Astrocyte of the hippocampus (primary cell): Measurements from ENCODE around the gene S100B.
"Not testable (repeated sequence)": the region's sequence is repeated elsewhere in the genome, so short reads cannot be mapped to it uniquely, and the experiment has no call there.

Source experiments
- DNase-seq: peaks from one replicate; pipeline ENCODE4 v3.0.0; 2011; ENCODE audit warnings: low read depth, low spot score

S100B gene

GRCh38 chr21:46604975-46605766, at the start of gene S100B:
TSS of gene S100B (minus strand) at chr21:46605082. CDS start at chr21:46602415, 2,667 bp downstream.
- peak; percentile 43 for DNase-seq

- DNase-seq = no peak
Observed at GRCh38 chr21:46651121-46651520, 46.2 kb upstream of the S100B start.

- DNase-seq = no peak
Observed at GRCh38 chr21:46650476-46651098, 45.7 kb upstream of the S100B start.

DNA sequence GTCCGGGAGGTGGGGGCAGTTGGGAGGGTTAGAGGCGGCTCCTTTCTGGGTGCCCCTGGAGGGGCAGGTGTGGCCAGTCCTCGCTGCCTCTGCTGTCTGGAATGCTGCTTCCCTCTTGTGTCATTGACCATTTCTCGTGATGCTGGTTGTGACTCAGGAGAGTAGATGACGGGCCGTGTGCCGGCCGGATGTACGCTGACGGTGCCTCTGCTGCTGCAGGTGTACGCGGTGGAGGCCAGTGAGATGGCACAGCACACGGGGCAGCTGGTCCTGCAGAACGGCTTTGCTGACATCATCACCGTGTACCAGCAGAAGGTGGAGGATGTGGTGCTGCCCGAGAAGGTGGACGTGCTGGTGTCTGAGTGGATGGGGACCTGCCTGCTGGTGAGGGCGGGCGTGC, 44.5 kb upstream of the S100B start:
- no peak for DNase-seq

DNA sequence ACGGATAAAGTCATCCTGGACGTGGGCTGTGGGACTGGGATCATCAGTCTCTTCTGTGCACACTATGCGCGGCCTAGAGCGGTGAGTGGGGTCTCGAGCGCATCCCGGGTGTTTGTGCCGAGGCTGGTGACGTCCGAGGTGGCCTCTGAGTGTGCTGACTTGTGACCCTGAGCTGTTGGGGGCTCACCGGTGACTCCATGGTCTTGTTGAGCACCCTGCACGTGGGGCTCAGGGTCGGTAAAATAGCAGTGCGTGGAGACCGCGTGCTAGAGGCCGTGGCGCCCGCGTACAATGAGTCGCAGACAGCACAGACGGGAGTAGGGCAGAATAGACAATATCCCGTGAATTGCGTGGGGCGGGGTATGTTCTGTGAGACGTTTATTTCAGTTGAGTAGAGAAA, 43.7 kb upstream of the S100B start:
- DNase-seq = no peak

DNA sequence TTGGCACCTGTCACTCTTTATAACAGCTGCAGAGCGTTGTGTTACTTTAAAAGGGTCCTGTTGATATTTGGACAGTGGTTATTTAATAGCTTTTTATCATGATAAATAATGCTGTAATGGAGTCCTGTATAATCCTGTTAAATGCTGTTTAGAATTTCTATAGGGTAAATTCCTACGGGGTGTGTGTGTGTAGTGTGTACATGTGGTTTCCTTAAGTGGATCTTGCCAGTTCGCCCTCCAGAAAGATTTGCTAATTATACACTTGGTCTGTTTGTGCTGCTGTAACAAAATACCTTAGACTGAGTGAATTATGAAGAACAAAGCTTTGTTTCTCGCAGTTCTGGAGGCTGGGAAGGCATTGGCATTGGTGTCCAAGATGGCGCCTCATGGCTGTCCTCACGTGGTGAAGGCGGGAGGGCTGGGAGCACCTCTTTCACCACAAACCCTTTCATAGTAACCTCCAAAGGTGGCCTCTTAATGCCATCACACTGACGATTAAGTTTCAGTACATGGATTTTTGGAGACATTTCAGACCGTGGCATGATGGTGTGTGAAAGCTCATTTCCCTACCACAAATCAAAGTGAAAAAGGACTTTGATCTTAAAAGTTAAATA, 41.8 kb upstream of the S100B start:
- DNase-seq = no peak

- no peak for DNase-seq
Observed at GRCh38 chr21:46645840-46646239, 41.0 kb upstream of the S100B start.

DNA sequence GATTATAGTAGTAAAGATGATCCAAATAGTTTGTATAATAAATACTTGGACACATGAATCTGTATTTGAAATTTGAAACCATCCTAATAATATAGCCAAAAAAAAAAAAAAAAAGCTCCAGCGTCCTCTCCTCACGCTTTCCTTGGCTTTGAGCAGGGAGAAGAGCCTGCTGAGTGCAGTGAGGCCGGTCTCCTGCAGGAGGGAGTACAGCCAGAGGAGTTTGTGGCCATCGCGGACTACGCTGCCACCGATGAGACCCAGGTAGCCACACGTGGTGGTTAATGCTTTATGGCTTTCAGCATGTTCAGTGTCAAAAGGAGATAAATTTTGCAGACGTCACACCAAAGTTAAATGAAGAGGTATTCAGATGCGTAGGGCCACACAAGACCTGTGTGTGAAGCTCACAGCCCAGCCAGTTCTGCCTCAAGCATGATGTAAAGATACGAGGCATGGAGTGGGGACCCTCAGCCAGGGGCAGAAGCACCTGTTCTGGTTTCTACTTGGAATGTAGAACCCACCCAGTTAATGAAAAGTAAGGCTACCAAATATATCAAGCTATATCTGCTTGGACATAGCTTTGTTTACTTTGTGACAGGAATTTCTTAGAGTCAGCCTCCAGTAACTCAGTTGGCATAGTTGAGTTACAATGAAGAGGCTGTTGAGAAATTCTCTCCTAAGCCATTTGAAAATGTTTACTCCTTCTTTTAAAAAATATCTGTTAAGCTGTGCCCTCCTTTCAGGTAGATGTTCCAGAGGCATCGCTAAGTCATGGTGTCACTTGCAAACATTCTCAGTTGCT, 38.7 kb upstream of the S100B start:
- DNase-seq = no peak

- DNase-seq = peak; percentile 48
Observed at GRCh38 chr21:46641656-46642055, 36.8 kb upstream of the S100B start.

- DNase-seq = peak; percentile 36
Observed at GRCh38 chr21:46639489-46640386, 34.9 kb upstream of the S100B start.

DNA sequence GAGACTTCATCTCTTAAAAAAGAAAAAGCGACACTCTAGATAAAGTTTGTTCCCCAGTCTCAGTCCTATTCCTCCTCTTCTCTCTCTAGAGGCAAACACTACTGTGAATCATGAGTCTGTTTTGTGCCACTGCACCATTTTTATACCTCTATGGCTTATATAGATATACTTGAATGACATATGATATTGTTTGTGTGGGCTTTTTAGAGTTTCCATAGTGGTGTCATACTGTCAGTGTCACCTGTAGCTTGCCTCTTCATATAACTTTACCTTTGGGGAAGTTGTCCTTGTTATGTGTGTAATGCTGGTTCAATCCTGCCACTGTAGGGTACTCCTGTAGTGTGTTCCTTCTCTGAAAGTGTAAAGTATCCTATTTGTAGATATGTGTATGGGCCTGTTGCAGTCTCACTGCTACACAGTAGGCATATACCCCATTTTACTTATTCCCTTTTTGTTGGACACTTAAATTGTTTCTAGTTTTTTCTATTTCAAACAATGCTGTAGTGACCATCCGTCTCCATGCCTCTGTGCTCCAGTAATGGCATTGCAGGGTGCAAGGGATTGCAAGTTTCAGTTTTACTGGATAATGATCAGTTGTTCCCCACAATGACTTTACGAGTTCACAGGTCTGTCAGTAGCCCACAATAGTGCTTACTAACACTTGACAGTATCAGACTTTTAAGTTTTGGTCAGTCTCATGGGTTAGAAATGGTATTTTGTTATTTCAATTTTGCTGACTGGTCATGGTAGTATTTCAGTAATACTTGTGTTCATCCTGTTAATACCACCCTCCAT, 33.3 kb upstream of the S100B start:
- no peak for DNase-seq

DNA sequence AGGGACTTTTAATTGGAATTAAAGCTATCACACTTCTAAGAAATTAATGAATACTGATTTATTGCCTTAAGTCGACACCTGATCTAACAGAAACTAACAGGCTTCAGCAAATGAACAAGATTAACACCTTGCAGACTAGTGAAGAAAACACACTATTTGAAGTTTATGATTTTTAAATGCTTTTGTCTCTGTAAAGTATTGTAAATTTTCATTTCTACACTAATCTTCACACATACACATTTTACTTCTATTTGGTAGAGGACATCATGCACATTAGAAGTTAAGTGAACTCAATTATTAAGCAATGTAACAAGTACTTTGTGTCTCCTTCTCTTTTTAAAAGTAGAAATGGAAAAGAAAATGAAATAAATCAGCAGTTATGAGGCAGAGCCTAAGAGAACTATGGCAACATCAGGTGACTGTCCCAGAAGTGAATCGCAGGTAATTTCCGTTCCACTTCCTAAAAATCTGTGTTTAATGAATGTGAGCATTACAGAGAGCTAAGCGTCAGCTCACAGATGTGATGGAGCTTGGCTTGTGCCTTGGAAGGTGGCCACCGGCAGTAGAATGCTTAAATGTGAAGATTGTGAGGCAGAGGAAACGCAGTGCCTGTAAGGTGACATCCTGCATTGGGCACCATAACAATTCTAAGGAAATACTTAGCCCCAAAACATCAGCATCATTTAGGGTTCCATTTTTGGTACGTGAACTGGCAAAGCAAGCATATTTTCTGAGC, 31.8 kb upstream of the S100B start:
- no peak for DNase-seq

- DNase-seq = no peak
Observed at GRCh38 chr21:46636181-46636512, 31.3 kb upstream of the S100B start.

- DNase-seq = peak; percentile 99
Observed at GRCh38 chr21:46635324-46636180, 30.7 kb upstream of the S100B start, which contains the start of gene PRMT2. TSS of gene PRMT2 (plus strand) at chr21:46635674. CDS start at chr21:46636952, 1,278 bp downstream.

- DNase-seq = peak; percentile 92
Observed at GRCh38 chr21:46634966-46635323, 30.1 kb upstream of the S100B start.

GRCh38 chr21:46634427-46634826, 29.5 kb upstream of the S100B start:
- DNase-seq = no peak

GRCh38 chr21:46633566-46633965, 28.7 kb upstream of the S100B start:
- no peak for DNase-seq

DNA sequence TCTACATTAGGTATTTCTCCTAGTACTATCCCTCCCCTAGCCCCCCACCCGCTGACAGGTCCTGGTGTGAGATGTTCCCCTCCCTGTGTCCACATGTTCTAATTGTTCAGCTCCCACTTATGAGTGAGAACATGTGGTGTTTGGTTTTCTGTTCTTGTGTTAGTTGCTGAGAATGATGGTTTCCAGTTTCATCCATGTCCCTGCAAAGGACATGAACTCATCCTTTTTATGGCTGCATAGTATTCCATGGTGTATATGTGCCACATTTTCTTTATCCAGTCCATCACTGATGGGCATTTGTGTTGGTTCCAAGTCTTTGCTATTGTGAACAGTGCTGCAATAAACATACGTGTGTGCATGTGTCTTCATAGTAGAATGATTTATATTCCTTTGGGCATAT, 26.0 kb upstream of the S100B start:
- DNase-seq = not testable (repeated sequence)

DNA sequence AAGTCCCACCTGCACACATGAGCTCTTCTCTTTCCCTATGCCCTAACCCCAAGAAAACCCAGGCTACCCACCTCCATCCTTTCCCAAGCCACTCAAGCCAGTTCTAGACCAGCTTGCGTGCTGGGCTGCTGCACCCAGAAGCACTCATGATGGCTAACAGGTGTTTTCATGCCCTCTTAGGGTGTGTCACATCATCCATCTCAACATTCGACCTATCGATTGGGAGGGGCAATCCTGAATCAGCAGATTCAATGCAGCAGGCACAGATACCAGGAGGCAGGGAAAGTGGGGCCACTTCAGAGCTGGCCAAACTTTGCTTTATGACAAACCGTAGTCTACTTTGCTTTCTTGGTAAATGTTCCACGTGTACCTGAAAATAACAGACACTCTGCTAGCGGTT, 24.0 kb upstream of the S100B start:
- DNase-seq = no peak
